ENCODE results near the gene HBEGF.

Gene HBEGF

GRCh38 chr5:140360101-140360500 is 13.7 kb upstream of the HBEGF start, which contains the start of gene SLC4A9:
TSS of gene SLC4A9 (plus strand) at chr5:140360194. CDS start at chr5:140360237, 43 bp downstream.
- H3K4me1 ChIP-seq (ENCODE audit: control insufficient read depth, low read depth, low read length): no peaks in the 10 kb centered on the region
- no peak within 1 kb of the TSS for H3K27ac ChIP-seq (ENCODE audit: low read length)
- H3K9me3 ChIP-seq (ENCODE audit: control insufficient read depth, low read depth, low read length): no peaks in the 10 kb centered on the region
- H3K9ac ChIP-seq (ENCODE audit: low read length): no peak within 1 kb of the TSS
- no peak within 1 kb of the TSS for H3K4me3 ChIP-seq (ENCODE audit: low read length)
- H3K36me3 ChIP-seq (ENCODE audit: control insufficient read depth, low read depth, low read length): no peaks in the 10 kb centered on the region
- peaks cover 4% of the 10 kb centered on the region for H3K27me3 ChIP-seq (ENCODE audit: control insufficient read depth, insufficient read depth, low read length)

DNA sequence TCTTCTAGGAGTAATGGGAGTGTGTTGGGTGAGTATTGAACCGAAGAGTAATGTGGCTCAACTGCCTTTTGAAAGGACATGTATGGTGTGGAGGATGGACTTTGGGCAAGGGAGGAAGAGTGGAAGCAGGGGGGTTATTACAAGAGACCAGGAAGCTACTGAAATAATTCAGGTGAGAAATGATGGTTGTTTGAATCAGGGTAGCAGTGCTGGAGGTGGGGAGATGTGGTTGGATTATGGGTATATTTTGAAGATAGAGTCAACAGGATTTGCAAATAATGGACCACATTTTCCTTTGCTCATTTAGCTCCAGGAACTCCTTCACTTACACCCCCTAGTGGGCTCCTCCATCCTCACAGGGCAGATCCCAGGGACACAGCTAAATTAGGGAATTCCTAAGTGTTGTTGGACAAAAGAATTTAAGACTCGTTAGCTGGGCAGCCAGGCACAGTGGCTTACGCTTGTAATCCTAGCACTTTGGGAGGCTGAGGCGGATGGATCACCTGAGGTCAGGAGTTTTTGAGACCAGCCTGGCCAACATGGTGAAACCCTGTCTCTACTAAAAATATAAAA is 12.4 kb upstream of the HBEGF start:
- Histone ChIP-seq H3K4me3 (ENCODE audit: low read length) (no peak overlapping the region), H3K4me1 (ENCODE audit: control insufficient read depth, low read depth, low read length) (no peaks in the 10 kb centered on the region), H3K36me3 (ENCODE audit: control insufficient read depth, low read depth, low read length) (no peaks in the 10 kb centered on the region), H3K27me3 (ENCODE audit: control insufficient read depth, insufficient read depth, low read length) (peaks cover 4% of the 10 kb centered on the region), H3K9ac (ENCODE audit: low read length) (no peak overlapping the region), H3K9me3 (ENCODE audit: control insufficient read depth, low read depth, low read length) (no peaks in the 10 kb centered on the region), H3K27ac (ENCODE audit: low read length) (no peak overlapping the region)

- Histone ChIP-seq H3K4me3 (ENCODE audit: low read length) (no peak overlapping the region), H3K9me3 (ENCODE audit: control insufficient read depth, low read depth, low read length) (no peaks in the 10 kb centered on the region), H3K27me3 (ENCODE audit: control insufficient read depth, insufficient read depth, low read length) (peaks cover 4% of the 10 kb centered on the region), H3K36me3 (ENCODE audit: control insufficient read depth, low read depth, low read length) (no peaks in the 10 kb centered on the region), H3K4me1 (ENCODE audit: control insufficient read depth, low read depth, low read length) (no peaks in the 10 kb centered on the region), H3K27ac (ENCODE audit: low read length) (no peak overlapping the region), H3K9ac (ENCODE audit: low read length) (no peak overlapping the region)
Observed at GRCh38 chr5:140357726-140358093, 11.3 kb upstream of the HBEGF start.

- H3K4me3 ChIP-seq (ENCODE audit: low read length): no peak overlapping the region
- no peak overlapping the region for H3K27ac ChIP-seq (ENCODE audit: low read length)
- H3K9me3 ChIP-seq (ENCODE audit: control insufficient read depth, low read depth, low read length): no peaks in the 10 kb centered on the region
- H3K27me3 ChIP-seq (ENCODE audit: control insufficient read depth, insufficient read depth, low read length): peaks cover 4% of the 10 kb centered on the region
- no peaks in the 10 kb centered on the region for H3K4me1 ChIP-seq (ENCODE audit: control insufficient read depth, low read depth, low read length)
- H3K36me3 ChIP-seq (ENCODE audit: control insufficient read depth, low read depth, low read length): no peaks in the 10 kb centered on the region
- no peak overlapping the region for H3K9ac ChIP-seq (ENCODE audit: low read length)
Observed at GRCh38 chr5:140356853-140357725, 10.7 kb upstream of the HBEGF start.

DNA sequence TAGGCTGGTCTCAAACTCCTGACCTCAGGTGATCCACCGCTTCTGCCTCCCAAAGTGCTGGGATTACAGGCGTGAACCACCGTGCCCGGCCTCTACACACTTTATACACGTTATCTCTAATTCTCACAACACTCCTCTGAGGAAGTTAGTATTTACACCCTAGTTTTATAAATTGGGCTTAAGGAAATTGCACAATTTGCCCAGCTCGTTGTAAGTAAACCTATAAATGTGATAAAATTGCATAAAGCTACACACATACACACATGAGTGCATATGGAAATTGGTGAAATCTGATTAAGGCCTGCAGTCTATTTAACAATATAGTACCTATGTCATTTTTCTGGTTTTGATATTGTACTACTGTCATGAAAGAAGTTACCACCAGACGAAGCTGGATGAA is 9.1 kb upstream of the HBEGF start:
- no peak overlapping the region for H3K9ac ChIP-seq (ENCODE audit: low read length)
- no peak overlapping the region for H3K27ac ChIP-seq (ENCODE audit: low read length)

GRCh38 chr5:140351609-140352334 is 5.4 kb upstream of the HBEGF start:
- Histone ChIP-seq H3K4me1 (ENCODE audit: control insufficient read depth, low read depth, low read length) (no peaks in the 10 kb centered on the region), H3K4me3 (ENCODE audit: low read length) (no peak overlapping the region), H3K9ac (ENCODE audit: low read length) (no peak overlapping the region), H3K27ac (ENCODE audit: low read length) (no peak overlapping the region), H3K36me3 (ENCODE audit: control insufficient read depth, low read depth, low read length) (no peaks in the 10 kb centered on the region), H3K9me3 (ENCODE audit: control insufficient read depth, low read depth, low read length) (no peaks in the 10 kb centered on the region), H3K27me3 (ENCODE audit: control insufficient read depth, insufficient read depth, low read length) (peaks cover 8% of the 10 kb centered on the region)

More for the DNA sequence above, 9.1 kb upstream of the HBEGF start:
- Histone ChIP-seq H3K36me3 (ENCODE audit: control insufficient read depth, low read depth, low read length) (no peaks in the 10 kb centered on the region), H3K9me3 (ENCODE audit: control insufficient read depth, low read depth, low read length) (no peaks in the 10 kb centered on the region), H3K4me3 (ENCODE audit: low read length) (no peak overlapping the region), H3K27me3 (ENCODE audit: control insufficient read depth, insufficient read depth, low read length) (peaks cover 4% of the 10 kb centered on the region), H3K4me1 (ENCODE audit: control insufficient read depth, low read depth, low read length) (no peaks in the 10 kb centered on the region)

DNA sequence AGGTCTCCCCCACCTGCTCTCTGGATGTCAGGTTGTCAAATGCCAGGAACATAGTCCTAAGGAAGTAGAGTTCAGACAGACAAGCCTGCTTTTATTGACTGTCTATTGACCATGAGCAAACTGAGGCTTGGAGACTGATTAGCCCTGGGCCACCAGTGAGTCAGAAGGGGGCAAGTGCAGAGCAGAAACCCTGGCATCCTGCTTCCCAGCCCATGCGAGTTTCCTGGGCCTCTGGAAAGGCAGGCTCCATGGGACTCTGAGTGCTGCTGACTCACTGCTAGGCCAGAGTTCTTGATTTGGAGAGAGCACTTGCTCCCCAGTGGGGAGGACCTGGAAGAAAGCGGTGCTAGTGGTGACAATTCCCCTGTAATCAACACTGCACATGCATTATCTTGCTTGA is 2.8 kb upstream of the HBEGF start:
- no peaks in the 10 kb centered on the region for H3K36me3 ChIP-seq (ENCODE audit: control insufficient read depth, low read depth, low read length)
- H3K27ac ChIP-seq (ENCODE audit: low read length): no peak overlapping the region
- H3K9me3 ChIP-seq (ENCODE audit: control insufficient read depth, low read depth, low read length): no peaks in the 10 kb centered on the region

DNA sequence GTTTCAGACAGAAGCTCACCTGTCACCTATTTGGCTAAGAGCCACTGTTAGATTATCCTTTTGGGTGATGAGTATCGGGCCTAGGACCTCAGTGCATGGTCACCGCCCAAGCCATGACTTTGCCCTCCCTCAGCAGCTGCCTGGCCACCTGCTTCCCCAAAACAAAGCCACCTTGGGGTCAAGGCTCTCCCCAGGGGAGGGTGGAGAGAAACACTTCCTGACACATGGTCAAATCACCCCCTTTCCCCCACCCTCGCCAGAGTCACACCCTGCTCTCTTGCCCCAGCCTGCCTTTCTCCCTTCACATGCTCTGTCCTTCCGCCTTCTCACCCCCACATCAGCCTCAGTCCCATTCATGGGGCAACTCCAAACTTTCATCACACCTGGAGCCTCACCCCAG is 1.7 kb upstream of the HBEGF start:
- no peak overlapping the region for H3K9ac ChIP-seq (ENCODE audit: low read length)
- peaks cover 21% of the 10 kb centered on the region for H3K27me3 ChIP-seq (ENCODE audit: control insufficient read depth, insufficient read depth, low read length)
- H3K4me1 ChIP-seq (ENCODE audit: control insufficient read depth, low read depth, low read length): peaks cover 5% of the 10 kb centered on the region
- no peak overlapping the region for H3K4me3 ChIP-seq (ENCODE audit: low read length)
- no peaks in the 10 kb centered on the region for H3K36me3 ChIP-seq (ENCODE audit: control insufficient read depth, low read depth, low read length)
- no peak overlapping the region for H3K27ac ChIP-seq (ENCODE audit: low read length)
- no peaks in the 10 kb centered on the region for H3K9me3 ChIP-seq (ENCODE audit: control insufficient read depth, low read depth, low read length)

More for the DNA sequence above, 2.8 kb upstream of the HBEGF start:
- Histone ChIP-seq H3K9ac (ENCODE audit: low read length) (no peak overlapping the region), H3K4me3 (ENCODE audit: low read length) (no peak overlapping the region), H3K4me1 (ENCODE audit: control insufficient read depth, low read depth, low read length) (peaks cover 5% of the 10 kb centered on the region), H3K27me3 (ENCODE audit: control insufficient read depth, insufficient read depth, low read length) (peaks cover 21% of the 10 kb centered on the region)

GRCh38 chr5:140347360-140347759 is 957 bp upstream of the HBEGF start:
- Histone ChIP-seq H3K9ac (ENCODE audit: low read length) (no peak overlapping the region), H3K27ac (ENCODE audit: low read length) (no peak overlapping the region), H3K4me1 (ENCODE audit: control insufficient read depth, low read depth, low read length) (peaks cover 5% of the 10 kb centered on the region)

DNA sequence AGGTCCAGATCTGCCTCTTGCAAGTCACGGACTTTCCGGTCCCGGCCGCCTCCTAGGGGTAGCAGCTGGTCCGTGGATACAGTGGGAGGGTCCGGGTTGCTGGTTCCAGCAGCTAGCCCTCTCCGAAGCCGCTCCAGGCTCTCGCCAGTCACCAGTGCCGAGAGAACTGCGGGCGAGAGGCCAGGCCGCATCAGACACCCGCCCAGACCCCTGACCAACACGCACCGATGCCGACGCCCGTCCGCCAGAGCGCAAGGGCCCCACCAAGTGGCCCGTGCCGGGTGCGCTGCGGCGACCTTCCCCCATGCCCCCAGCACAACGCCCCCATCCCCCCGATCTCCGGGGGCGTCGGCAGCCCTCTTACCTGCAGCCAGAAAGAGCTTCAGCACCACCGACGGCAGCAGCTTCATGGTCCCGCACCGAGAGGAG is 470 bp downstream of the HBEGF start:
- peak overlapping the region; percentile 65 for H3K4me3 ChIP-seq (ENCODE audit: low read length)
- H3K9me3 ChIP-seq (ENCODE audit: control insufficient read depth, low read depth, low read length): no peaks in the 10 kb centered on the region
- H3K36me3 ChIP-seq (ENCODE audit: control insufficient read depth, low read depth, low read length): no peaks in the 10 kb centered on the region
- peak overlapping the region; percentile 31 for H3K9ac ChIP-seq (ENCODE audit: low read length)
- peaks cover 5% of the 10 kb centered on the region for H3K4me1 ChIP-seq (ENCODE audit: control insufficient read depth, low read depth, low read length)
- peaks cover 21% of the 10 kb centered on the region for H3K27me3 ChIP-seq (ENCODE audit: control insufficient read depth, insufficient read depth, low read length)
- no peak overlapping the region for H3K27ac ChIP-seq (ENCODE audit: low read length)

More at GRCh38 chr5:140347360-140347759, 957 bp upstream of the HBEGF start:
- Histone ChIP-seq H3K27me3 (ENCODE audit: control insufficient read depth, insufficient read depth, low read length) (peaks cover 21% of the 10 kb centered on the region), H3K36me3 (ENCODE audit: control insufficient read depth, low read depth, low read length) (no peaks in the 10 kb centered on the region), H3K9me3 (ENCODE audit: control insufficient read depth, low read depth, low read length) (no peaks in the 10 kb centered on the region), H3K4me3 (ENCODE audit: low read length) (no peak overlapping the region)

- no peak overlapping the region for H3K9ac ChIP-seq (ENCODE audit: low read length)
Observed at GRCh38 chr5:140344683-140345423, 1.6 kb downstream of the HBEGF start.

More at GRCh38 chr5:140344683-140345423, 1.6 kb downstream of the HBEGF start:
- Histone ChIP-seq H3K4me3 (ENCODE audit: low read length) (no peak overlapping the region), H3K27me3 (ENCODE audit: control insufficient read depth, insufficient read depth, low read length) (peaks cover 21% of the 10 kb centered on the region), H3K27ac (ENCODE audit: low read length) (no peak overlapping the region), H3K4me1 (ENCODE audit: control insufficient read depth, low read depth, low read length) (peaks cover 5% of the 10 kb centered on the region), H3K36me3 (ENCODE audit: control insufficient read depth, low read depth, low read length) (no peaks in the 10 kb centered on the region), H3K9me3 (ENCODE audit: control insufficient read depth, low read depth, low read length) (no peaks in the 10 kb centered on the region)

Measured in iPS-18a (cell line).